NCI-H2227 (cell line): Measurements from ENCODE around the gene PUM1.

Experiments
- DNase-seq: peaks from one replicate; lab custom pipeline; 2025; ENCODE audit not compliant: unreplicated experiment; lab: John Stamatoyannopoulos, UW

The PUM1 gene

GRCh38 chr1:30882678-30883388, 182.7 kb downstream of the PUM1 start:
- DNase-seq, result no peak
